Stimulated activated naive CD8-positive, alpha-beta T cell treated with anti-CD3 and anti-CD28 coated beads, Interleukin-15, Interleukin-2, amounts not matched to agents 100 ng/mL and 50 ng/mL, for 24 hours (primary cell): ENCODE data around the gene FRMD7.
"Not testable (repeated sequence)": the region's sequence is repeated elsewhere in the genome, so short reads cannot be mapped to it uniquely, and the experiment has no call there.

Experiments used
- H3K27ac Mint-ChIP-seq: one replicate; pipeline ENCODE4 v1.8.0; 2021; ENCODE audit warnings: mild to moderate bottlenecking, mixed read lengths
- H3K27me3 Mint-ChIP-seq: one replicate; pipeline ENCODE4 v1.8.0; 2021; ENCODE audit warnings: mixed read lengths
- H3K36me3 Mint-ChIP-seq: one replicate; pipeline ENCODE4 v1.8.0; 2021; ENCODE audit warnings: low read depth, mixed read lengths
- H3K4me1 Mint-ChIP-seq: one replicate; pipeline ENCODE4 v1.8.0; 2021; ENCODE audit warnings: low read depth, mixed read lengths
- H3K4me3 Mint-ChIP-seq: one replicate; pipeline ENCODE4 v1.8.0; 2021; ENCODE audit warnings: mild to moderate bottlenecking, mixed read lengths
- H3K9me3 Mint-ChIP-seq: one replicate; pipeline ENCODE4 v1.8.0; 2021; ENCODE audit warnings: mixed read lengths

The FRMD7 gene

GRCh38 chrX:132071254-132071653, 56.6 kb downstream of the FRMD7 start:
- H3K27ac Mint-ChIP-seq: no peak overlapping the region
- peaks cover 36% of the 10 kb centered on the region for H3K36me3 Mint-ChIP-seq
- no peaks in the 10 kb centered on the region for H3K4me1 Mint-ChIP-seq
- H3K27me3 Mint-ChIP-seq: no peaks in the 10 kb centered on the region
- no peak overlapping the region for H3K4me3 Mint-ChIP-seq
- no peaks in the 10 kb centered on the region for H3K9me3 Mint-ChIP-seq

DNA sequence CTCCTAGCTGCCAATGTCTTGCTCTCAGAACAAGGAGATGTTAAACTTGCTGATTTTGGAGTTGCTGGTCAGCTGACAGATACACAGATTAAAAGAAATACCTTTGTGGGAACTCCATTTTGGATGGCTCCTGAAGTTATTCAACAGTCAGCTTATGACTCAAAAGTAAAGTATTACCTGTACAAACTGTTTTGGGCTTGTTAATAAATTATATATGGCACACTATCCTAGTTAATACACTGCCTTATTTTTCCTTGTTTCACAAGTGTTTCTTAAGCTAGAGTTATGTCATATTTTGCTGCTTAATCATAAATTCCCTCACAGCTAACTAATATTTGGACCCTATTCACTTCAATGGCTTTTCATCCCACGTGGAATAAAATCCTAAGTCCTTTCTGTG, 59.4 kb downstream of the FRMD7 start:
- H3K4me3 Mint-ChIP-seq: no peak overlapping the region
- H3K36me3 Mint-ChIP-seq: peaks cover 30% of the 10 kb centered on the region
- H3K4me1 Mint-ChIP-seq: no peaks in the 10 kb centered on the region
- H3K27ac Mint-ChIP-seq: no peak overlapping the region
- H3K27me3 Mint-ChIP-seq: no peaks in the 10 kb centered on the region
- H3K9me3 Mint-ChIP-seq: no peaks in the 10 kb centered on the region

- H3K36me3 Mint-ChIP-seq: peaks cover 26% of the 10 kb centered on the region
- no peaks in the 10 kb centered on the region for H3K9me3 Mint-ChIP-seq
- no peak overlapping the region for H3K4me3 Mint-ChIP-seq
- peaks cover 13% of the 10 kb centered on the region for H3K4me1 Mint-ChIP-seq
- H3K27me3 Mint-ChIP-seq: no peaks in the 10 kb centered on the region
- no peak overlapping the region for H3K27ac Mint-ChIP-seq
Observed at GRCh38 chrX:132063862-132064261, 64.0 kb downstream of the FRMD7 start.

DNA sequence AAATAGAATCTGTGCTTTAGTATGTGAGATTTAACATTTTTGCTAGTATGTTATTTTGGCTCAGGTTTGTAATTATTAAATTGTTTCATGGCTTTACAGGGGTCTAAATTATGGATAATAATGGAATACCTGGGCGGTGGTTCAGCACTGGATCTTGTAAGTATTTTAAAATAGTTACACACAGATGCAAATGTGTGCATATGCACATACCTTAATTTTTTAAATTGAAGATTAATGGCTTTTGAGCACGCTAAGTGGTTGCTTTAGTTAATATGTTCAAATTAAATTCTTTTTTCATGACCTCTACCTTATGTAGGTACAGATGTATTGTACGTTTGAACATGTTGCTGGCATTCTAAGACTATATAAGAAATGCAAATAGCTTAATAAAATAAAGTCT, 64.5 kb downstream of the FRMD7 start:
- H3K4me1 Mint-ChIP-seq: peaks cover 14% of the 10 kb centered on the region
- H3K9me3 Mint-ChIP-seq: no peaks in the 10 kb centered on the region
- H3K27ac Mint-ChIP-seq: no peak overlapping the region
- no peak overlapping the region for H3K4me3 Mint-ChIP-seq
- H3K36me3 Mint-ChIP-seq: peaks cover 21% of the 10 kb centered on the region
- H3K27me3 Mint-ChIP-seq: no peaks in the 10 kb centered on the region

GRCh38 chrX:132059973-132060540, 67.8 kb downstream of the FRMD7 start:
- no peaks in the 10 kb centered on the region for H3K27me3 Mint-ChIP-seq
- H3K27ac Mint-ChIP-seq: peak overlapping the region; percentile 54
- peaks cover 23% of the 10 kb centered on the region for H3K36me3 Mint-ChIP-seq
- no peak overlapping the region for H3K4me3 Mint-ChIP-seq
- no peaks in the 10 kb centered on the region for H3K9me3 Mint-ChIP-seq
- peaks cover 28% of the 10 kb centered on the region for H3K4me1 Mint-ChIP-seq

DNA sequence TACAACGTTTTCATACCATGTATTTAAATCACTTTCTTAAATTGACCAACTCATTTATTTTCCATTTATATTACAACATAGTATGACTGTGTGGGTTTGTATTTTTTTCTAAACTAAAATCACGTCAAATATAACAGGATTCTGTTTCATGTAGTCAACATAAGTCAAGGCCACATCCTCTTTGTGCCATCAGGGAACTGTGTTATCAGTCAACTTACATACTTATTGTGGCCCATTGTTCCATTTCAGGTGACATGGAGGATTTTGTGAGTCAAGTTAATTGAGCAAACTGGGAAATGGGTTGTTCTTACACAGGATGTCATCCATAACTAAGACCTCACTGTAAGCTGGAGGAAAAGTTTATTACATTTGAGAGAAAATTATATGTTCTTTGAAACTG, 68.8 kb downstream of the FRMD7 start:
- Mint-ChIP-seq H3K4me1 (peaks cover 28% of the 10 kb centered on the region), H3K27ac (peak overlapping the region; percentile 40), H3K27me3 (no peaks in the 10 kb centered on the region), H3K36me3 (peaks cover 26% of the 10 kb centered on the region), H3K9me3 (no peaks in the 10 kb centered on the region), H3K4me3 (no peak overlapping the region)

DNA sequence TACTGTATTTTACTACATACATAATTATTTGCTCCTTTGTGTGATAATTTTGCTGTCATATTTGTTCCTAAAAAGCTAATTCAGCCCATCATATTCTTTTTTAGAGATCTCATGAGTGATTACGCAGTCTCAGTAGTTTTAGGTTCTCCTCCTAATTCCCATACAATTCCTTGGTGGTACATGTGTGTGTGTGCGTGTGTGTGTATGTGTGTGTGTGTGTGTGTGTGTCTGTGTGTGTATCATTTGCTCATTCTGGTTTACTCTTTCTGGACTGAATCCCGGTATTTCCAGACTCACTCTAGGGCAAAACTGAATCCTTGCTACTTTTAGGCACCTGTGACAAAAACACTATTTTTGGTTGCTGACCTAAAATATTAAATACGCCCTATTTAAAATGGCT, 69.8 kb downstream of the FRMD7 start:
- Mint-ChIP-seq H3K36me3 (peaks cover 26% of the 10 kb centered on the region), H3K9me3 (no peaks in the 10 kb centered on the region), H3K27ac (no peak overlapping the region), H3K4me3 (no peak overlapping the region), H3K4me1 (peaks cover 33% of the 10 kb centered on the region), H3K27me3 (no peaks in the 10 kb centered on the region)

DNA sequence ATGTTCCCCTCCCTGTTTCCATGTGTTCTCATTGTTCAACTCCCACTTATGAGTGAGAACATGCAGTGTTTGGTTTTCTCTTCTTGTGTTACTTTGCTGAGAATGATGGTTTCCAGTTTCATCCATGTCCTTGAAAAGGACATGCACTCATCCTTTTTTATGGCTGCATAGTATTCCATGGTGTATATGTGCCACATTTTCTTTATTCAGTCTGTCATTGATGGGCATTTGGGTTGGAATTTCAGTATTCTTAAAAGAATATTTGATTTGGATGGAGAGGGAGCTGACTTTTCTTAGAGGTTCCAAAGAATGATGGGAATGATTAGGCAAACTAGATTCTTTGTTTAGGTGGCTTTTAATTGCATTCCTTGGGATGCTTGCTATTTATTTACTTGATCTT, 76.0 kb downstream of the FRMD7 start:
- H3K27me3 Mint-ChIP-seq, H3K9me3 Mint-ChIP-seq, H3K4me3 Mint-ChIP-seq, H3K27ac Mint-ChIP-seq: not testable (repeated sequence)
- Mint-ChIP-seq H3K4me1 (peaks cover 30% of the 10 kb centered on the region), H3K36me3 (peaks cover 17% of the 10 kb centered on the region)

DNA sequence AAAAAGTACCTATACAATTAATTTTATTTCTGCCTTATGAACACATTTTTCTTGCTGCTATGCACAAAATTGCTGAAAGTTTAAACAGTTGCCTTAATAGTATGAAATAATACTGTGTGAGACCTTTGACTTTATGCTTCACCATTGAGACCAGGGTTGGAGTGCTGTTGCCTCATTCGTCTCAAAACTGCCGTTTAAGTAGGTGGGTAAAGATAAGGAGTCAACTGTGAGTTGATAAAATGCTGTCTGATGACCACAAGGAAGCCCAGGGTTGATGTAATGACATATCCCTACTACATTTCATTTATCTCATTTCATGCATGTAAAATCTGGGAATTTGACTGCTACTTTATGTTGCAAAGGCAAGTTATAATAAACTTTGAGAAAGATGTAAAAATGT, 81.3 kb downstream of the FRMD7 start:
- Mint-ChIP-seq H3K9me3 (no peaks in the 10 kb centered on the region), H3K27ac (no peak overlapping the region), H3K4me3 (no peak overlapping the region), H3K27me3 (no peaks in the 10 kb centered on the region), H3K36me3 (peaks cover 18% of the 10 kb centered on the region), H3K4me1 (peaks cover 28% of the 10 kb centered on the region)

DNA sequence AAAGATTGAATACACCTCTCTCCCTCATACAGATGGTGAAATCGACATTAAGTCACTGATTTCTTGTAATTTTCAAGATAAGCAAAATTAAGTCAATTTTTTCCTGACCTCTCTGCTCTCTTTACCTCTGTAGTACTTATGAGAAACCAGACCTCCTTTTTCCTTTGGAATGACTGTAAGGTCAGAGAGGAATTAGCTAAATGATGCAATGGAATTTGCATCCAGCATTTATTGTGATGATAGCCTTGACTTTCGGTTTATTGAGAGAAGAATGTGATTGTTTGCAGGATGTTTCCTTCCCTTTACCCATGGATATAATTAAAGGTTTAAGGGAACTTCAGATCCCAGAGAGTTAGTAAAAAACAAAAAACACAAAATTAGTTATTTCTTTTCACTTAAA, 82.4 kb downstream of the FRMD7 start:
- no peaks in the 10 kb centered on the region for H3K27me3 Mint-ChIP-seq
- H3K4me1 Mint-ChIP-seq: peaks cover 39% of the 10 kb centered on the region

GRCh38 chrX:132044953-132045352, 82.9 kb downstream of the FRMD7 start:
- Mint-ChIP-seq H3K27me3 (no peaks in the 10 kb centered on the region), H3K36me3 (peaks cover 12% of the 10 kb centered on the region), H3K27ac (no peak overlapping the region), H3K4me1 (peaks cover 42% of the 10 kb centered on the region), H3K9me3 (no peaks in the 10 kb centered on the region), H3K4me3 (no peak overlapping the region)

More for the DNA sequence above, 82.4 kb downstream of the FRMD7 start:
- Mint-ChIP-seq H3K4me3 (no peak overlapping the region), H3K27ac (no peak overlapping the region), H3K9me3 (no peaks in the 10 kb centered on the region), H3K36me3 (peaks cover 14% of the 10 kb centered on the region)

DNA sequence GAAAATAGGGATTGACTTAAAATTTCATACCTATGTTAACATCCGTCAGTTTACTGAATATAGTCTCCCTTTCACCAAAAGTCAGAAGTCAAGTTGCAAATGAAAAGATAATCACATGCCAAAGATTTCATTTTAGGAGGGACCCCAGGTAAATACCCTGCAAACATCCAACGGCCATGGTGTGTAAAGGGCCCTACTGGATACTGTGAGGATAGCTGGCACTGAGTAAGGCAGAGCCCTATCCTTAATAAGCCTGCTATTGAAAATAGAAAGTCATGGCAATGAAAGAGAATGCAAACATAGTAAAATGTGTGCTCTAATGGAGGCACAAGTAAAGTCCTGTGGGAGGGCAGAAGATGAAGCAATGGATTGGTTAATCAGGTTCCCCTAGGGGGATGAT, 83.8 kb downstream of the FRMD7 start:
- H3K4me3 Mint-ChIP-seq: no peak overlapping the region
- H3K9me3 Mint-ChIP-seq: no peaks in the 10 kb centered on the region
- no peak overlapping the region for H3K27ac Mint-ChIP-seq
- H3K36me3 Mint-ChIP-seq: peaks cover 8% of the 10 kb centered on the region
- no peaks in the 10 kb centered on the region for H3K27me3 Mint-ChIP-seq
- peaks cover 43% of the 10 kb centered on the region for H3K4me1 Mint-ChIP-seq

GRCh38 chrX:132041015-132041414, 86.8 kb downstream of the FRMD7 start:
- Mint-ChIP-seq H3K27me3 (no peaks in the 10 kb centered on the region), H3K4me3 (no peak overlapping the region), H3K27ac (no peak overlapping the region), H3K4me1 (peaks cover 53% of the 10 kb centered on the region), H3K9me3 (no peaks in the 10 kb centered on the region), H3K36me3 (peaks cover 7% of the 10 kb centered on the region)

GRCh38 chrX:132040066-132040465, 87.8 kb downstream of the FRMD7 start:
- Mint-ChIP-seq H3K36me3 (no peaks in the 10 kb centered on the region), H3K4me3 (no peak overlapping the region), H3K27me3 (no peaks in the 10 kb centered on the region), H3K9me3 (no peaks in the 10 kb centered on the region), H3K27ac (no peak overlapping the region), H3K4me1 (peaks cover 52% of the 10 kb centered on the region)

- no peaks in the 10 kb centered on the region for H3K9me3 Mint-ChIP-seq
- no peaks in the 10 kb centered on the region for H3K27me3 Mint-ChIP-seq
- no peak overlapping the region for H3K4me3 Mint-ChIP-seq
- no peaks in the 10 kb centered on the region for H3K36me3 Mint-ChIP-seq
- peak overlapping the region; percentile 28 for H3K27ac Mint-ChIP-seq
- H3K4me1 Mint-ChIP-seq: peaks cover 68% of the 10 kb centered on the region
Observed at GRCh38 chrX:132037479-132037993, 90.3 kb downstream of the FRMD7 start.

DNA sequence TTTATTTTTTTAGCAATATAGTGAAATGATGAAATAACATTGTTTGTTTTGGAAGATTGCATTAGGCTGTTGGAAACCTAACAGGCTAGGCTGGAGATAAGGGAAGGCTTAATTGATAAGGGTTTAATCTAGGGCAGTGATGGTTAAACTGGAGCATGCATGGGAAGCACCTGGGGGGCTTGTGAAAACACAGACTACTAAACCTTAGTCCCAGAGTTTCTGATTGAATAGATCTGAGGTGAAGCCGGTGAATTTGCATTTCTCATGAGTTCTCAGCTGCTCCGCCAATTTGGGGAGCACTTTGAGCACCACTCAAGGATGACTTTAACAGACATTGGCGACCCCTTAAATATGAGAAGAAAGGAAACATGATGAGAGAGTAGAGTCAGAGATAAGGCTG, 93.2 kb downstream of the FRMD7 start:
- Mint-ChIP-seq H3K4me1 (peaks cover 69% of the 10 kb centered on the region), H3K4me3 (no peak overlapping the region), H3K27ac (no peak overlapping the region), H3K27me3 (no peaks in the 10 kb centered on the region), H3K9me3 (no peaks in the 10 kb centered on the region), H3K36me3 (peaks cover 11% of the 10 kb centered on the region)
